GM23338 (cell line): Measurements from ENCODE around the gene SLC13A3. TPM values are rescaled to one million over a fixed set of nuclear protein-coding genes. Genes with fewer than 3 reads are reported as not detected.

ENCODE experiments used
- ATAC-seq: fragments of 200-7000 bp; cut with Tn5 transposase; 3 replicates; pipeline ENCODE4 v1.9.1; 2020
- DNase-seq: peaks from one replicate; pipeline ENCODE4 v3.0.0-alpha.2; 2015; ENCODE audit warnings: low spot score
- H2AFZ ChIP-seq: fragments of 200-600 bp; sonication (generic); 2 replicates; pipeline ENCODE4 v1.8.0; 2016; ENCODE audit warnings: antibody characterized with exemption, mild to moderate bottlenecking, moderate library complexity
- H3F3A ChIP-seq: fragments of 200-600 bp; sonication (generic); replicated peaks from 2 replicates; pipeline ENCODE4 v1.8.0; 2017; ENCODE audit warnings: antibody characterized with exemption, mixed run types, low read depth
- H3K27ac ChIP-seq: fragments of 200-600 bp; sonication (generic); 2 replicates; pipeline ENCODE4 v1.6.1; 2016; ENCODE audit warnings: low read depth
- H3K27me3 ChIP-seq: fragments of 200-600 bp; sonication (generic); 2 replicates; pipeline ENCODE4 v1.8.0; 2016; ENCODE audit warnings: mild to moderate bottlenecking, mixed run types, moderate library complexity; ENCODE audit not compliant: insufficient read depth
- H3K36me3 ChIP-seq: fragments of 200-600 bp; sonication (generic); 2 replicates; pipeline ENCODE4 v1.8.0; 2016; ENCODE audit warnings: mild to moderate bottlenecking; ENCODE audit not compliant: insufficient read depth
- H3K4me1 ChIP-seq: fragments of 200-600 bp; sonication (generic); 2 replicates; pipeline ENCODE4 v1.8.0; 2016; ENCODE audit warnings: mild to moderate bottlenecking, moderate library complexity; ENCODE audit not compliant: insufficient read depth
- H3K4me2 ChIP-seq: fragments of 200-600 bp; sonication (generic); 2 replicates; pipeline ENCODE4 v1.7.1; 2017; ENCODE audit warnings: mixed run types
- H3K4me3 ChIP-seq: fragments of 200-600 bp; sonication (generic); 2 replicates; pipeline ENCODE4 v1.6.1; 2016; ENCODE audit warnings: mixed run types
- H3K79me2 ChIP-seq: fragments of 200-600 bp; sonication (generic); replicated peaks from 2 replicates; pipeline ENCODE4 v1.8.0; 2017; ENCODE audit warnings: mild to moderate bottlenecking; ENCODE audit not compliant: insufficient read depth
- H3K9me2 ChIP-seq: fragments of 200-600 bp; sonication (generic); 2 replicates; pipeline ENCODE4 v1.8.0; 2017; ENCODE audit not compliant: insufficient read depth
- H4K20me1 ChIP-seq: fragments of 200-600 bp; sonication (generic); replicated peaks from 2 replicates; pipeline ENCODE4 v1.8.0; 2017; ENCODE audit warnings: mild to moderate bottlenecking; ENCODE audit not compliant: insufficient read depth
- H3K27ac Mint-ChIP-seq: 2 replicates; pipeline ENCODE4 v1.8.0; 2020; ENCODE audit warnings: inconsistent platforms, mild to moderate bottlenecking, moderate library complexity, mixed read lengths
- H3K27me3 Mint-ChIP-seq: 3 replicates; pipeline ENCODE4 v1.8.0; 2022; ENCODE audit warnings: low read depth, mild to moderate bottlenecking, moderate library complexity, mixed read lengths, inconsistent platforms; ENCODE audit not compliant: insufficient read depth, poor library complexity
- H3K36me3 Mint-ChIP-seq: 3 replicates; pipeline ENCODE4 v1.8.0; 2021; ENCODE audit warnings: low read depth, mild to moderate bottlenecking, inconsistent platforms, moderate library complexity, mixed read lengths
- H3K4me1 Mint-ChIP-seq: 3 replicates; pipeline ENCODE4 v1.8.0; 2020; ENCODE audit warnings: mild to moderate bottlenecking, inconsistent platforms, mixed read lengths
- H3K4me3 Mint-ChIP-seq: 3 replicates; pipeline ENCODE4 v1.8.0; 2021; ENCODE audit warnings: moderate library complexity, mild to moderate bottlenecking, inconsistent platforms, mixed read lengths
- H3K9me3 Mint-ChIP-seq: 3 replicates; pipeline ENCODE4 v1.8.0; 2020; ENCODE audit warnings: moderate library complexity, mild to moderate bottlenecking, inconsistent platforms, mixed read lengths
- CREB1 ChIP-seq: fragments of 250-450 bp; sonication (Bioruptor Pico); IDR thresholded peaks from 2 replicates; pipeline ENCODE4 v1.5.0; 2020; ENCODE audit warnings: low read depth, mild to moderate bottlenecking, moderate library complexity
- JUNB ChIP-seq: IDR thresholded peaks from one replicate; pipeline ENCODE4 v1.6.1; 2016; ENCODE audit warnings: antibody characterized with exemption; ENCODE audit not compliant: unreplicated experiment
- NANOG ChIP-seq: IDR thresholded peaks from 2 replicates; pipeline ENCODE4 v1.6.1; 2016; ENCODE audit warnings: antibody characterized with exemption, borderline replicate concordance
- ZNF114 ChIP-seq: fragments of 250-450 bp; sonication (Bioruptor Pico); IDR thresholded peaks from 2 replicates; pipeline ENCODE4 v1.5.0; 2020; ENCODE audit warnings: mild to moderate bottlenecking, moderate library complexity
- polyA plus RNA-seq: library from polyadenylated mRNA; unstranded; fragments of >200 nt; fragmentation: Nextera tagmentation; extraction: Ambion mirVana; gene quantifications from 2 replicates; pipeline ENCODE4 v1.2.1, GENCODE V29; 2016
- total RNA-seq: library from RNA; depleted of rRNA; stranded (reverse); fragments of >200 nt; shearing (Covaris generic); gene quantifications from 2 replicates; pipeline ENCODE4 v1.2.3, GENCODE V29; 2014
- TF ChIP-seq, protein P1 (sequence below): fragments of 250-450 bp; sonication (Bioruptor Pico); IDR thresholded peaks from 2 replicates; pipeline ENCODE4 v1.5.0; 2020; ENCODE audit warnings: mild to moderate bottlenecking, moderate library complexity
- TF ChIP-seq, protein P2 (sequence below), 2 experiments: fragments of 200-600 bp in 1 of 2; sonication (generic) in 1 of 2; conservative IDR thresholded peaks; 2 replicates each; pipeline versions ENCODE4 v1.5.1 to v1.6.1; 2016 to 2017; ENCODE audit warnings: antibody characterized with exemption in 2 of 2, low read depth in 2 of 2, mild to moderate bottlenecking in 2 of 2, moderate library complexity in 1 of 2
- TF ChIP-seq, protein P3 (sequence below): IDR thresholded peaks from 2 replicates; pipeline ENCODE4 v1.6.1; 2016; ENCODE audit warnings: antibody characterized with exemption
- TF ChIP-seq, protein P4 (sequence below): IDR thresholded peaks from one replicate; pipeline ENCODE4 v1.6.1; 2018; ENCODE audit warnings: antibody characterized with exemption; ENCODE audit not compliant: unreplicated experiment

The SLC13A3 gene
- total and polyA plus RNA-seq, 2 experiments from 2014 or later = 8.6 to 9.1 TPM

DNA sequence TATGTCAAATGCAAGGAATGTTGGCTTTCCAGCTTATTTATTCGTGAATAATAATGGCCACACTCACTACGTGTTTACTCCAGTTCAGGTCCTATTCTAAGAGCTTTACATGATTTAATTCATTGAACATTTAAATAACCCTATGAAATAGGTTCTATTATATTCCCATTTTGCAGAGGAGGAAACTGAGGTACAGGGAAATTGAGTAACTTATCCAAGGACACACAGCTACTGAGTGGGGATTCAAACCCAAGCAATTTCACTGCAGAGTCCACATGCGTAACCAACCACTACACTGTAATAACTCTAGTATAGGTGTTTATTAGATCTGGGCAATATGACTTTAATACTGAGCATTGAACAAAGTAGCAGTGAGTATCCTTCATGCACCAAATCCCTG is 12.3 kb upstream of the SLC13A3 start (continued):
- TF ChIP-seq, protein P1, sequence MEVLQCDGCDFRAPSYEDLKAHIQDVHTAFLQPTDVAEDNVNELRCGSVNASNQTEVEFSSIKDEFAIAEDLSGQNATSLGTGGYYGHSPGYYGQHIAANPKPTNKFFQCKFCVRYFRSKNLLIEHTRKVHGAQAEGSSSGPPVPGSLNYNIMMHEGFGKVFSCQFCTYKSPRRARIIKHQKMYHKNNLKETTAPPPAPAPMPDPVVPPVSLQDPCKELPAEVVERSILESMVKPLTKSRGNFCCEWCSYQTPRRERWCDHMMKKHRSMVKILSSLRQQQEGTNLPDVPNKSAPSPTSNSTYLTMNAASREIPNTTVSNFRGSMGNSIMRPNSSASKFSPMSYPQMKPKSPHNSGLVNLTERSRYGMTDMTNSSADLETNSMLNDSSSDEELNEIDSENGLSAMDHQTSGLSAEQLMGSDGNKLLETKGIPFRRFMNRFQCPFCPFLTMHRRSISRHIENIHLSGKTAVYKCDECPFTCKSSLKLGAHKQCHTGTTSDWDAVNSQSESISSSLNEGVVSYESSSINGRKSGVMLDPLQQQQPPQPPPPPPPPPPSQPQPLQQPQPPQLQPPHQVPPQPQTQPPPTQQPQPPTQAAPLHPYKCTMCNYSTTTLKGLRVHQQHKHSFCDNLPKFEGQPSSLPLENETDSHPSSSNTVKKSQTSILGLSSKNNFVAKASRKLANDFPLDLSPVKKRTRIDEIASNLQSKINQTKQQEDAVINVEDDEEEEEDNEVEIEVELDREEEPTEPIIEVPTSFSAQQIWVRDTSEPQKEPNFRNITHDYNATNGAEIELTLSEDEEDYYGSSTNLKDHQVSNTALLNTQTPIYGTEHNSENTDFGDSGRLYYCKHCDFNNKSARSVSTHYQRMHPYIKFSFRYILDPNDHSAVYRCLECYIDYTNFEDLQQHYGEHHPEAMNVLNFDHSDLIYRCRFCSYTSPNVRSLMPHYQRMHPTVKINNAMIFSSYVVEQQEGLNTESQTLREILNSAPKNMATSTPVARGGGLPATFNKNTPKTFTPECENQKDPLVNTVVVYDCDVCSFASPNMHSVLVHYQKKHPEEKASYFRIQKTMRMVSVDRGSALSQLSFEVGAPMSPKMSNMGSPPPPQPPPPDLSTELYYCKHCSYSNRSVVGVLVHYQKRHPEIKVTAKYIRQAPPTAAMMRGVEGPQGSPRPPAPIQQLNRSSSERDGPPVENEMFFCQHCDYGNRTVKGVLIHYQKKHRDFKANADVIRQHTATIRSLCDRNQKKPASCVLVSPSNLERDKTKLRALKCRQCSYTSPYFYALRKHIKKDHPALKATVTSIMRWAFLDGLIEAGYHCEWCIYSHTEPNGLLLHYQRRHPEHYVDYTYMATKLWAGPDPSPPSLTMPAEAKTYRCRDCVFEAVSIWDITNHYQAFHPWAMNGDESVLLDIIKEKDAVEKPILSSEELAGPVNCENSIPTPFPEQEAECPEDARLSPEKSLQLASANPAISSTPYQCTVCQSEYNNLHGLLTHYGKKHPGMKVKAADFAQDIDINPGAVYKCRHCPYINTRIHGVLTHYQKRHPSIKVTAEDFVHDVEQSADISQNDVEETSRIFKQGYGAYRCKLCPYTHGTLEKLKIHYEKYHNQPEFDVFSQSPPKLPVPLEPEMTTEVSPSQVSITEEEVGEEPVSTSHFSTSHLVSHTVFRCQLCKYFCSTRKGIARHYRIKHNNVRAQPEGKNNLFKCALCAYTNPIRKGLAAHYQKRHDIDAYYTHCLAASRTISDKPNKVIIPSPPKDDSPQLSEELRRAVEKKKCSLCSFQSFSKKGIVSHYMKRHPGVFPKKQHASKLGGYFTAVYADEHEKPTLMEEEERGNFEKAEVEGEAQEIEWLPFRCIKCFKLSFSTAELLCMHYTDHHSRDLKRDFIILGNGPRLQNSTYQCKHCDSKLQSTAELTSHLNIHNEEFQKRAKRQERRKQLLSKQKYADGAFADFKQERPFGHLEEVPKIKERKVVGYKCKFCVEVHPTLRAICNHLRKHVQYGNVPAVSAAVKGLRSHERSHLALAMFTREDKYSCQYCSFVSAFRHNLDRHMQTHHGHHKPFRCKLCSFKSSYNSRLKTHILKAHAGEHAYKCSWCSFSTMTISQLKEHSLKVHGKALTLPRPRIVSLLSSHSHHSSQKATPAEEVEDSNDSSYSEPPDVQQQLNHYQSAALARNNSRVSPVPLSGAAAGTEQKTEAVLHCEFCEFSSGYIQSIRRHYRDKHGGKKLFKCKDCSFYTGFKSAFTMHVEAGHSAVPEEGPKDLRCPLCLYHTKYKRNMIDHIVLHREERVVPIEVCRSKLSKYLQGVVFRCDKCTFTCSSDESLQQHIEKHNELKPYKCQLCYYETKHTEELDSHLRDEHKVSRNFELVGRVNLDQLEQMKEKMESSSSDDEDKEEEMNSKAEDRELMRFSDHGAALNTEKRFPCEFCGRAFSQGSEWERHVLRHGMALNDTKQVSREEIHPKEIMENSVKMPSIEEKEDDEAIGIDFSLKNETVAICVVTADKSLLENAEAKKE (CRISPR knock-in tag) = no peak
- TF ChIP-seq ZNF114 = no peak

DNA sequence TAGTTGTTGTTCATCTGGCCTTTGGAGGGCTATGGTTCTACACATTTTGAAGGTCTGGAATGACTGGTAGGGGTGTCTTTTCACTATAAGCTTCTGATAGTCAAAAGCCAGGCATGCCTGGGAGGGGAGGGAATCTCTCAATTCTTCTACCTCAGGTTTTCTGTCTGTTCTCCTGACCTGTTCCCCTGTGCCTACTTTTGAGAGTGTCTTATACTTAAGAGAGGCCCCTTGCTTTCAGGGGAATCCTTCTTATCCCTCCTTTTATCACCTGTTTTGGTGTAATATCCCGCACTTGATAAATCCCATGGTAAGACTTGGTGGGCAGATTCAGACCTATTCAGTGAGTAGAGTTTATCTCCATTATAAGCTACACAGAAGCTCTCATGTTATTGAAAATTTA is 10.4 kb upstream of the SLC13A3 start:
- Histone ChIP-seq H3K4me2 (no peak overlapping the region), H3K27me3 (no peaks in the 10 kb centered on the region), H4K20me1 (0 out of 2 replicates have a peak, but pooled peaks cover 2% of the 10 kb centered on the region), H2AFZ (no peak overlapping the region), H3K27ac (no peak overlapping the region), H3K36me3 (0 out of 2 replicates have a peak, but pooled peaks cover 3% of the 10 kb centered on the region), H3K9me2 (0 out of 2 replicates have a peak, but pooled peaks cover 4% of the 10 kb centered on the region), H3K4me1 (no peaks in the 10 kb centered on the region), H3F3A (no peaks in the 10 kb centered on the region), H3K4me3 (no peak overlapping the region), H3K79me2 (no peaks in the 10 kb centered on the region)
- Mint-ChIP-seq H3K4me3 (no peak overlapping the region), H3K27me3 (peaks cover 2% of the 10 kb centered on the region), H3K36me3 (no peaks in the 10 kb centered on the region), H3K9me3 (no peaks in the 10 kb centered on the region), H3K4me1 (peaks cover 9% of the 10 kb centered on the region; the same call in 2 of the 3 replicates), H3K27ac (0 out of 2 replicates have a peak overlapping the region, but pooled peaks have one; percentile 40)
- no peak for DNase-seq
- no peak for ATAC-seq
- TF ChIP-seq, protein P2, sequence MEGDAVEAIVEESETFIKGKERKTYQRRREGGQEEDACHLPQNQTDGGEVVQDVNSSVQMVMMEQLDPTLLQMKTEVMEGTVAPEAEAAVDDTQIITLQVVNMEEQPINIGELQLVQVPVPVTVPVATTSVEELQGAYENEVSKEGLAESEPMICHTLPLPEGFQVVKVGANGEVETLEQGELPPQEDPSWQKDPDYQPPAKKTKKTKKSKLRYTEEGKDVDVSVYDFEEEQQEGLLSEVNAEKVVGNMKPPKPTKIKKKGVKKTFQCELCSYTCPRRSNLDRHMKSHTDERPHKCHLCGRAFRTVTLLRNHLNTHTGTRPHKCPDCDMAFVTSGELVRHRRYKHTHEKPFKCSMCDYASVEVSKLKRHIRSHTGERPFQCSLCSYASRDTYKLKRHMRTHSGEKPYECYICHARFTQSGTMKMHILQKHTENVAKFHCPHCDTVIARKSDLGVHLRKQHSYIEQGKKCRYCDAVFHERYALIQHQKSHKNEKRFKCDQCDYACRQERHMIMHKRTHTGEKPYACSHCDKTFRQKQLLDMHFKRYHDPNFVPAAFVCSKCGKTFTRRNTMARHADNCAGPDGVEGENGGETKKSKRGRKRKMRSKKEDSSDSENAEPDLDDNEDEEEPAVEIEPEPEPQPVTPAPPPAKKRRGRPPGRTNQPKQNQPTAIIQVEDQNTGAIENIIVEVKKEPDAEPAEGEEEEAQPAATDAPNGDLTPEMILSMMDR (conservative IDR thresholded peaks at IDR 0.05; ENCODE audit: low read depth in 2 of 2) = no peak
- no peak for TF ChIP-seq JUNB
- TF ChIP-seq, protein P3, sequence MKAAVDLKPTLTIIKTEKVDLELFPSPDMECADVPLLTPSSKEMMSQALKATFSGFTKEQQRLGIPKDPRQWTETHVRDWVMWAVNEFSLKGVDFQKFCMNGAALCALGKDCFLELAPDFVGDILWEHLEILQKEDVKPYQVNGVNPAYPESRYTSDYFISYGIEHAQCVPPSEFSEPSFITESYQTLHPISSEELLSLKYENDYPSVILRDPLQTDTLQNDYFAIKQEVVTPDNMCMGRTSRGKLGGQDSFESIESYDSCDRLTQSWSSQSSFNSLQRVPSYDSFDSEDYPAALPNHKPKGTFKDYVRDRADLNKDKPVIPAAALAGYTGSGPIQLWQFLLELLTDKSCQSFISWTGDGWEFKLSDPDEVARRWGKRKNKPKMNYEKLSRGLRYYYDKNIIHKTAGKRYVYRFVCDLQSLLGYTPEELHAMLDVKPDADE = no peak
- TF ChIP-seq, protein P4, sequence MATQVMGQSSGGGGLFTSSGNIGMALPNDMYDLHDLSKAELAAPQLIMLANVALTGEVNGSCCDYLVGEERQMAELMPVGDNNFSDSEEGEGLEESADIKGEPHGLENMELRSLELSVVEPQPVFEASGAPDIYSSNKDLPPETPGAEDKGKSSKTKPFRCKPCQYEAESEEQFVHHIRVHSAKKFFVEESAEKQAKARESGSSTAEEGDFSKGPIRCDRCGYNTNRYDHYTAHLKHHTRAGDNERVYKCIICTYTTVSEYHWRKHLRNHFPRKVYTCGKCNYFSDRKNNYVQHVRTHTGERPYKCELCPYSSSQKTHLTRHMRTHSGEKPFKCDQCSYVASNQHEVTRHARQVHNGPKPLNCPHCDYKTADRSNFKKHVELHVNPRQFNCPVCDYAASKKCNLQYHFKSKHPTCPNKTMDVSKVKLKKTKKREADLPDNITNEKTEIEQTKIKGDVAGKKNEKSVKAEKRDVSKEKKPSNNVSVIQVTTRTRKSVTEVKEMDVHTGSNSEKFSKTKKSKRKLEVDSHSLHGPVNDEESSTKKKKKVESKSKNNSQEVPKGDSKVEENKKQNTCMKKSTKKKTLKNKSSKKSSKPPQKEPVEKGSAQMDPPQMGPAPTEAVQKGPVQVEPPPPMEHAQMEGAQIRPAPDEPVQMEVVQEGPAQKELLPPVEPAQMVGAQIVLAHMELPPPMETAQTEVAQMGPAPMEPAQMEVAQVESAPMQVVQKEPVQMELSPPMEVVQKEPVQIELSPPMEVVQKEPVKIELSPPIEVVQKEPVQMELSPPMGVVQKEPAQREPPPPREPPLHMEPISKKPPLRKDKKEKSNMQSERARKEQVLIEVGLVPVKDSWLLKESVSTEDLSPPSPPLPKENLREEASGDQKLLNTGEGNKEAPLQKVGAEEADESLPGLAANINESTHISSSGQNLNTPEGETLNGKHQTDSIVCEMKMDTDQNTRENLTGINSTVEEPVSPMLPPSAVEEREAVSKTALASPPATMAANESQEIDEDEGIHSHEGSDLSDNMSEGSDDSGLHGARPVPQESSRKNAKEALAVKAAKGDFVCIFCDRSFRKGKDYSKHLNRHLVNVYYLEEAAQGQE = no peak
- no peak for TF ChIP-seq NANOG
- TF ChIP-seq CREB1 (CRISPR knock-in tag) = no peak
- no peak for TF ChIP-seq ZNF114
